Measurements from ENCODE around the gene SLC8B1.

The SLC8B1 gene

DNA sequence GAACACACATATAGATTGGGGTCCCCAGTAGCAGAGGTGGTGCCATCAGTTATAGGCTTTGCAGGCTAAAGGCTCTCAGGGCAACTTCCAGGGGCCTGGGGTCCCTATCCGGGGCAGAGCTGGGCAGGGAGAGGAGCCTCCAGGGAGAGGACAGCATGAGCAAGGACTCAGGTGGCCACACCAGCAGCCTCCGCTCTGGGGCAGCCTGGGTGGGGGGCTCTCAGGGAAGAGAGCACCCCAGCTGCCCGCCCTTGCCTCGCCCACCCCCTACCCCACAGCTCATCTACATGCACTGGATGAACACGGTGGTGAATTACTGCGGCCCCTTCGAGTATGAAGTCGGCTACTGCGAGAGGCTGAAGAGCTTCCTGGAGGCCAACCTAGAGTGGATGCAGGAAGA lies 37.5 kb upstream of the SLC8B1 start:
- H3K4me3 ChIP-seq (ENCODE audit: low read depth, low read length) = no peak overlapping the region
- TF ChIP-seq, protein P1, sequence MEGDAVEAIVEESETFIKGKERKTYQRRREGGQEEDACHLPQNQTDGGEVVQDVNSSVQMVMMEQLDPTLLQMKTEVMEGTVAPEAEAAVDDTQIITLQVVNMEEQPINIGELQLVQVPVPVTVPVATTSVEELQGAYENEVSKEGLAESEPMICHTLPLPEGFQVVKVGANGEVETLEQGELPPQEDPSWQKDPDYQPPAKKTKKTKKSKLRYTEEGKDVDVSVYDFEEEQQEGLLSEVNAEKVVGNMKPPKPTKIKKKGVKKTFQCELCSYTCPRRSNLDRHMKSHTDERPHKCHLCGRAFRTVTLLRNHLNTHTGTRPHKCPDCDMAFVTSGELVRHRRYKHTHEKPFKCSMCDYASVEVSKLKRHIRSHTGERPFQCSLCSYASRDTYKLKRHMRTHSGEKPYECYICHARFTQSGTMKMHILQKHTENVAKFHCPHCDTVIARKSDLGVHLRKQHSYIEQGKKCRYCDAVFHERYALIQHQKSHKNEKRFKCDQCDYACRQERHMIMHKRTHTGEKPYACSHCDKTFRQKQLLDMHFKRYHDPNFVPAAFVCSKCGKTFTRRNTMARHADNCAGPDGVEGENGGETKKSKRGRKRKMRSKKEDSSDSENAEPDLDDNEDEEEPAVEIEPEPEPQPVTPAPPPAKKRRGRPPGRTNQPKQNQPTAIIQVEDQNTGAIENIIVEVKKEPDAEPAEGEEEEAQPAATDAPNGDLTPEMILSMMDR (IDR thresholded peaks at IDR 0.05; ENCODE audit: borderline replicate concordance, insufficient read depth, low read depth, low read length) = no peak

DNA sequence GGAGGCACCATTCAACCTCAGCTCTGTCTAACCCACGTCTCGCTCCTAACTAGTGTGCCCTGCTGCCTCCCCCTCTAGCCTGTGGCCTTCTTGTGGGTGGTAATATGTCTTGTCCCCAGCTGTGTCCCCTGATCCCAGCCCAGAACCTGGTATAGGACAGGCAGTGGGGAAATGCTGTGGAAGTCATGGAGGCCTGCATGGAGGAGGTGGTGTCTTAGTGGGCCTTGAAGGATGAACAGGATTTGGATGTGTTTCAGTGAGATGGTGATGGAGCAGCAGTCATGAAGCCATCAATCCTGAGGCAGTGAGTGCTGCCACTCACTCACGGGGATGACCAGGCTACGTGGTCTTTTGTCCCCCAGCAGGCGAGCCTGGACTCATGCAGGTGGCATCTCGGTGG lies 36.9 kb upstream of the SLC8B1 start:
- TF ChIP-seq, protein P1 (IDR thresholded peaks at IDR 0.05; ENCODE audit: borderline replicate concordance, insufficient read depth, low read depth, low read length) = no peak
- H3K4me3 ChIP-seq (ENCODE audit: low read depth, low read length) = no peak overlapping the region

DNA sequence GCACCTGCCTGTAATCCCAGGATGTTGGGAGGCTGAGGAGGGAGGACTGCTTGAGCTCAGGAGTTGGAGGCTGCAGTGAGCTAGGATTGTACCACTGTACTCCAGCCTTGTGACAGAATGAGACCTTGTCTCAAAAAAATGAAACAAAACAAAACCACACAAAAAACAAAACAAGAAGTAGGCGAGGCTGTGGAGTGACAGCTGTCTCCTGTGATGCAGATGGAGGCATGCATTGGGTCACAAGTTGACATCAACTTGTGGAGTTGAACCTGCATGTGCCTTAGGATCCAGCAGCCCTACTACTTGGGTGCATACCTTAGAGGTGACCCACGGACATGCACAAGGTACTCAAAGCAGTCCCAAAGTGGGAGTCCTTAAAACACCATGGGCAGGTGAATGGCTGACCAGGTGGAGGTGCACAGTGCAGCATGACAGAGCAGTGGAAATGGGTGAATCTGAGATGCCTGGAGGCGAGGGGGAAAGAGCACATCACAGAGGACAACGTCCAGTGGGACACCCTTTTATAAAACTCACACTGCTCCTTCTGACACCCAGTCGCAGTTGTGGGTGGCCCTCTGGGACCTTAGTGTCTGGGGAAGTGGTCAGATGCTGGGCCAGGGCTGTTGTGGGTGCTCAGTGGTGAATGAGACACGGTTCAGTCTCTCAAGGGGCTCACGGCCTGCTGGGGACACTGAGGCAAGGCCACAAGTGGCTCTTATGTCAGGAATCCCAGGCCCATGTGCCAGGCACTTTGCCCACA lies 36.2 kb upstream of the SLC8B1 start:
- TF ChIP-seq, protein P1 (IDR thresholded peaks at IDR 0.05; ENCODE audit: borderline replicate concordance, insufficient read depth, low read depth, low read length) = no peak
- H3K4me3 ChIP-seq (ENCODE audit: low read depth, low read length) = no peak overlapping the region

DNA sequence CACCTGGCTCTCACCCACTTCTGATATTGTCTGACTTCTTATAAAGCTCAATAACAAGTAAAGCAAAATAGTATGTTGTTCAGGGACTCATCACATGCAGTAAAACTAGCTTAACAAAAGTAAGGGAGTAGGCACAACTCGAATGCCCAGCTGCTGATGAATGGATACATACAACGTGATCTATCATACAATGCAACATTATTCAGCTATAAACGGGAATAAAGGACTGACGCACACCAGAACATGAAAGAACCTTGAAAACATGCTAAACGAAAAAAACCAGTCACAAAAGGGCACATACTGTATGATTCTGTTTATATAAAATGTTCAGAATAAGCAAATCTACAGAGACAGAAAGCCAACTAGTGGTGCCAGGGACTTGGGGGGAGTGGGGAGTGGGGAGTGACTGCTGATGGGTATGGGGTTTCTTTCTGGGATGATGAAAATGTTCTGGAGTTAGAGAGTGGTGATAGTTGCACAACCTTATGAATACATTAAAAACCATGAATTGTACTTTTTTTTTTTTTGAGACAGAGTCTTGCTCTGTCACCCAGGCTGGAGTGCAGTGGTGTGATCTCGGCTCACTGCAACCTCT lies 34.6 kb upstream of the SLC8B1 start:
- H3K4me3 ChIP-seq (ENCODE audit: low read depth, low read length) = no peak overlapping the region
- TF ChIP-seq, protein P1 (IDR thresholded peaks at IDR 0.05; ENCODE audit: borderline replicate concordance, insufficient read depth, low read depth, low read length) = no peak

DNA sequence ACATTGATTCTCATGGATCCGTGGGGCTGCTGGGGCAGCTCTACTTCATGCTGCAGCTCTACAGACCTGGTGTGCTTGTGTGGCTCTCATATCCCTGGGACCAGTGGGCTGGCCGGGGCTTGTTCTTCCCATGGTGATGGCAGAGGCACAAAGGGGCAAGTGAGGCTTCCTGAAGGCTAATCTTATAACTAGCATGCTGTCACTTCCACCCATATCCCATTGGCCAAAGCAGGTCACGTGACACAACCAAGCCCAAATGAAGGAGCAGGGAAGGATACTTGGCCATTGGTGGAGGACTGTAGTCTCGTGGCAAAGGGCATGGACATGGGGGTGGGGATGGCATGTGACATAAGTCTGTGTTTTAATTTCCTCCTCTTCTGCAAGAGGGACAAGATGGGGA lies 33.4 kb upstream of the SLC8B1 start:
- H3K4me3 ChIP-seq (ENCODE audit: low read depth, low read length) = no peak overlapping the region
- TF ChIP-seq, protein P1 (IDR thresholded peaks at IDR 0.05; ENCODE audit: borderline replicate concordance, insufficient read depth, low read depth, low read length) = no peak

DNA sequence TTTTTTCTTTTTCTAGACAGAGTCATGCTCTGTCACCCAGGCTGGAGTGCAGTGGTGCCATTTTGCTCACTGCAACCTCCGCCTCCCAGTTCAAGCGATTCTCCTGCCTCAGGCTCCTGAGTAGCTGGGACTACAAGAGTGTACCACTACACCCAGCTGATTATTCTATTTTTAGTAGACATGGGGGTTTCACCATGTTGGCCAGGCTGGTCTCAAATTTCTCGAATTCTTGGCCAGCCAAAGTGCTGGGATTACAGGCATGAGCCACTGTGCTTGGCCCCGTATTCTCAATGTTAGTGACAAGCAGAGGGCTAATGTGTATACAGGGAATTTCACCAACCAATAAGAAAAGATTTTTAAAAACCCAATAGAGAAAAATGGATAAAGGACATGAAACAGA lies 31.9 kb upstream of the SLC8B1 start:
- H3K4me3 ChIP-seq (ENCODE audit: low read depth, low read length) = no peak overlapping the region
- TF ChIP-seq, protein P1 (IDR thresholded peaks at IDR 0.05; ENCODE audit: borderline replicate concordance, insufficient read depth, low read depth, low read length) = no peak

Measured in GM12875 (cell line).